DOHH2 (cell line): ENCODE data around the gene NDUFA8.

Experiments
- H3F3A ChIP-seq: fragments of 200-600 bp; sonication (generic), shearing (Covaris generic); 2 replicates; pipeline ENCODE4 v1.6.0; 2016; ENCODE audit warnings: antibody characterized with exemption, mild to moderate bottlenecking; ENCODE audit not compliant: control insufficient read depth, insufficient read depth
- H3K27ac ChIP-seq: fragments of 200-600 bp; sonication (generic); 2 replicates; pipeline ENCODE4 v1.5.1; 2014; ENCODE audit warnings: low read depth, mild to moderate bottlenecking, low read length, moderate library complexity
- H3K27me3 ChIP-seq: fragments of 200-600 bp; sonication (generic); 2 replicates; pipeline ENCODE4 v1.6.1; 2014; ENCODE audit warnings: mild to moderate bottlenecking, low read length, mixed read lengths; ENCODE audit not compliant: control insufficient read depth
- H3K36me3 ChIP-seq: fragments of 200-600 bp; sonication (generic); 2 replicates; pipeline ENCODE4 v1.6.1; 2014; ENCODE audit warnings: mild to moderate bottlenecking, low read length, moderate library complexity, mixed read lengths; ENCODE audit not compliant: control insufficient read depth
- H3K4me1 ChIP-seq: fragments of 200-600 bp; sonication (generic); 2 replicates; pipeline ENCODE4 v1.6.1; 2014; ENCODE audit warnings: mild to moderate bottlenecking, low read length, mixed read lengths; ENCODE audit not compliant: control insufficient read depth
- H3K4me2 ChIP-seq: fragments of 200-600 bp; sonication (generic); 2 replicates; pipeline ENCODE4 v1.6.0; 2014; ENCODE audit warnings: mild to moderate bottlenecking, low read length, moderate library complexity
- H3K4me3 ChIP-seq: fragments of 200-600 bp; sonication (generic); 2 replicates; pipeline ENCODE4 v1.5.1; 2014; ENCODE audit warnings: mild to moderate bottlenecking, low read length, mixed read lengths
- H3K79me2 ChIP-seq: fragments of 200-600 bp; sonication (generic); 2 replicates; pipeline ENCODE4 v1.6.1; 2014; ENCODE audit warnings: mild to moderate bottlenecking, low read length, mixed read lengths; ENCODE audit not compliant: control insufficient read depth
- H3K9me2 ChIP-seq: fragments of 200-600 bp; sonication (generic); replicated peaks from 2 replicates; pipeline ENCODE4 v1.6.1; 2014; ENCODE audit warnings: mild to moderate bottlenecking, low read length, mixed read lengths; ENCODE audit not compliant: control insufficient read depth
- H3K9me3 ChIP-seq: fragments of 200-600 bp; sonication (generic); 2 replicates; pipeline ENCODE4 v1.6.1; 2014; ENCODE audit warnings: antibody characterized with exemption, low read length, mixed read lengths; ENCODE audit not compliant: control insufficient read depth, insufficient read depth
- H4K20me1 ChIP-seq: fragments of 200-600 bp; sonication (generic); 2 replicates; pipeline ENCODE4 v1.6.0; 2014; ENCODE audit warnings: low read depth, mild to moderate bottlenecking, antibody characterized with exemption, low read length, moderate library complexity; ENCODE audit not compliant: control insufficient read depth, insufficient read depth
- EZH2phosphoT487 ChIP-seq: fragments of 200-600 bp; sonication (generic); IDR thresholded peaks from 2 replicates; pipeline ENCODE4 v1.6.1; 2017; ENCODE audit warnings: borderline replicate concordance, mild to moderate bottlenecking, antibody characterized with exemption, low read length, moderate library complexity, mixed read lengths
- TF ChIP-seq, protein P1 (sequence below): fragments of 200-600 bp; sonication (generic); IDR thresholded peaks from one replicate; pipeline ENCODE4 v1.5.1; 2014; ENCODE audit warnings: antibody characterized with exemption, mild to moderate bottlenecking, low read depth, low read length; ENCODE audit not compliant: poor library complexity, severe bottlenecking

Gene NDUFA8

DNA sequence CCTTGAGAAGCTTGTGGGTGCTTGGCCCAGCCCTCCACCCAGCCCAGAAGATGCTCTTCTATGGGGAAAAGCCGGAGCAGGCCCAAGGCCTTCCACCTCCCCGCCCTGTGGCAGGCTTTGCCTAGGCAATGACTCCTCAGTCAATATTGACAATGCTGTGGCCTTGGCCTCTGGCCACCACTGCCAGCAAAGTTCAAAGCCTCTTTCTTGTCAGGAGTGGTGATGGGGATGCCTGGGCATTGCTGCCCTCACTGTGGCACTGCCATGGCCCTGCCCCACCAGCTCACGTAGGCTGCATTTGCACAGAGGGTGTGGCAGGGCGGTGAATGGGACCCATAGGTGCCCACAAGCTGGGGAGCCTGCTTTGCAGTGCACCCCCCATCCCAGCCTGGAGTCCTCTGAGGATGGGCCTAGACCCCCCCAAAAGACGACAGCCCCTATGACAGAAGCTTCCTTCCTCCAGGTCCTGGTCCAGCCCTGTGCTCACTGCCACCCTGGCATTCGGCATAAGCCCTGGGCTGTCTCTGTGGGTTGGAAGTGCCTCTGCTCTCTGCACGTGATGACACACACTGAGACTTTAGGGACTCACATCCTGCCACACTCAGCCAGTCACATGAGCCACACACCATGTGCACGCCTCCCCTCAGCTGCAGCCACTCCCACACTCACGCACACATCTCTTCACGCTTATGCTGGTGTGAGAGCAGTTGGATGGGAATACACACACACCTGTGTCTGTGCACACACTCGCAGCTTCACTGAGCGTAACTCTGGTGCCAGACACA lies 31.2 kb upstream of the NDUFA8 start:
- H3K36me3 ChIP-seq = no peaks in the 10 kb centered on the region
- no peaks in the 10 kb centered on the region for H3K79me2 ChIP-seq
- H3K4me2 ChIP-seq = no peak overlapping the region
- H3F3A ChIP-seq = no peaks in the 10 kb centered on the region
- H3K27ac ChIP-seq = no peak overlapping the region
- no peaks in the 10 kb centered on the region for H3K4me1 ChIP-seq
- no peaks in the 10 kb centered on the region for H4K20me1 ChIP-seq
- TF ChIP-seq, protein P1, sequence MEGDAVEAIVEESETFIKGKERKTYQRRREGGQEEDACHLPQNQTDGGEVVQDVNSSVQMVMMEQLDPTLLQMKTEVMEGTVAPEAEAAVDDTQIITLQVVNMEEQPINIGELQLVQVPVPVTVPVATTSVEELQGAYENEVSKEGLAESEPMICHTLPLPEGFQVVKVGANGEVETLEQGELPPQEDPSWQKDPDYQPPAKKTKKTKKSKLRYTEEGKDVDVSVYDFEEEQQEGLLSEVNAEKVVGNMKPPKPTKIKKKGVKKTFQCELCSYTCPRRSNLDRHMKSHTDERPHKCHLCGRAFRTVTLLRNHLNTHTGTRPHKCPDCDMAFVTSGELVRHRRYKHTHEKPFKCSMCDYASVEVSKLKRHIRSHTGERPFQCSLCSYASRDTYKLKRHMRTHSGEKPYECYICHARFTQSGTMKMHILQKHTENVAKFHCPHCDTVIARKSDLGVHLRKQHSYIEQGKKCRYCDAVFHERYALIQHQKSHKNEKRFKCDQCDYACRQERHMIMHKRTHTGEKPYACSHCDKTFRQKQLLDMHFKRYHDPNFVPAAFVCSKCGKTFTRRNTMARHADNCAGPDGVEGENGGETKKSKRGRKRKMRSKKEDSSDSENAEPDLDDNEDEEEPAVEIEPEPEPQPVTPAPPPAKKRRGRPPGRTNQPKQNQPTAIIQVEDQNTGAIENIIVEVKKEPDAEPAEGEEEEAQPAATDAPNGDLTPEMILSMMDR = no peak
- TF ChIP-seq EZH2phosphoT487 = no peak
- no peak overlapping the region for H3K4me3 ChIP-seq
- no peaks in the 10 kb centered on the region for H3K9me2 ChIP-seq
- peaks cover 6% of the 10 kb centered on the region; the same call in 1 of the 2 replicates for H3K27me3 ChIP-seq
- H3K9me3 ChIP-seq = no peaks in the 10 kb centered on the region

DNA sequence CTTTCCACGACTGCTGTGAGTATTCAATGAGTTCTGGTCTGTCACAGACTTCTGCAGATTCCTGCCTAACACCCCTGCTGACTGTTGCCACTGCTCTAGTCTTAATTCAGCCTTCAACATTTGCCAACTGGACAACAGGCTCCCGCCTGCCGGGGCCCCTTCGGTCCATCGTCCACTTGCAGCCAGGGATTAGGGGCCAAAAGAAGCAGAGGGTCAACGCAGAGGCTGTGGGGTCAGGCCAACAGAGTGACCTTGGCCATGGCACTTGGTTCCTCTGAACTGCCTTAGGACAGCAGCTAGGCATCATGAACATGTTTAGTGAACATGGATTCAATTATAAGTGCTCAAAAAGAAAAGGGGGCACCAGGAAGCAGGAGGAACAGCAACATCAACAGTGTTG lies 28.8 kb upstream of the NDUFA8 start:
- no peaks in the 10 kb centered on the region for H4K20me1 ChIP-seq
- TF ChIP-seq, protein P1 = no peak
- TF ChIP-seq EZH2phosphoT487 = no peak
- H3K4me2 ChIP-seq = no peak overlapping the region
- no peaks in the 10 kb centered on the region for H3K4me1 ChIP-seq
- H3K4me3 ChIP-seq = no peak overlapping the region
- no peak overlapping the region for H3K27ac ChIP-seq
- H3F3A ChIP-seq = no peaks in the 10 kb centered on the region
- H3K79me2 ChIP-seq = no peaks in the 10 kb centered on the region
- no peaks in the 10 kb centered on the region; the same call in 1 of the 2 replicates for H3K27me3 ChIP-seq
- no peaks in the 10 kb centered on the region for H3K9me2 ChIP-seq
- no peaks in the 10 kb centered on the region for H3K36me3 ChIP-seq
- no peaks in the 10 kb centered on the region for H3K9me3 ChIP-seq

DNA sequence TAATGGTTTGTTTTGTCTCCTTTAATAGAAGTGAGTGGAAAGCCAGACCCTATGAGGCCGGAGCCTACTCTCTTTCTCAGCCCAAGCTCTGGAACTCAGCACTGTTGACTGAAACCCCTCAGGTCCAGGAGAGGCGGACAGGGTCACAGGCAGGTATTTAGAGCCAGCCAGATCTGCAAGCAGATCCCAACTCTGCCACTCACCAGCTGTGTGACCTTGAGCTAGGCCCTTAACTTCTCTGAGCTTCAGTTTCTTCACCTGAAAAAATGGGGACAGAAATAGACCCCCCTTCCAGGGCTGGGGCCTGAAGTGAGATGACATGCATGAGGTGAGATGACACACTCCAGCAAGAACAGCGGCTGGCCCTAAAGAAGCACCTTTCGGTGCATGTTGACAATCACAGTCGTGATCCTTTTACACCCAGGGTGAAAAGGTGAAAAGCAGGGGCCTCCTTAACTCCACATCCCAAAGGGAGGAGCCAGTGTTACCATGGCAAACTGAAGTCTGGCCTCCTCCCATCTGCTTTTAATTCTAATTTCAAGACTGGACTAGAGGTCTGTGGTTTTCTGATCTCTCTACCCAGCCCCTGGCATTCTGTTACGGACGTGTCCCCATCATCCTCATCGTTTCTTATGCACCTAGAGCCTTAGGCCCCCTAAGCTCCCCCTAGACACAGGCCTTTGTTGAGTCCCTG lies 27.3 kb upstream of the NDUFA8 start:
- Histone ChIP-seq H3K79me2 (no peaks in the 10 kb centered on the region), H3K27ac (no peak overlapping the region), H3K4me1 (no peaks in the 10 kb centered on the region), H3K27me3 (peaks cover 2% of the 10 kb centered on the region; the same call in 1 of the 2 replicates), H3K4me2 (no peak overlapping the region), H3K36me3 (no peaks in the 10 kb centered on the region), H3F3A (no peaks in the 10 kb centered on the region), H3K9me3 (no peaks in the 10 kb centered on the region), H3K9me2 (no peaks in the 10 kb centered on the region), H3K4me3 (no peak overlapping the region), H4K20me1 (no peaks in the 10 kb centered on the region)
- TF ChIP-seq, protein P1 = no peak
- no peak for TF ChIP-seq EZH2phosphoT487
